Muscle layer of colon (tissue), 2 donors: ENCODE measurements around the gene CDK5.
A peak's percentile ranks its signal among the peaks of the same experiment; 100 is the strongest.

Source experiments
- H3K27ac ChIP-seq: one replicate; pipeline ENCODE4 v1.7.0; 2013; ENCODE audit warnings: low read depth, mild to moderate bottlenecking, low read length, moderate library complexity
- H3K27me3 ChIP-seq, 2 donors: one replicate each; pipeline ENCODE4 v1.7.0; 2013; ENCODE audit warnings: low read length in 2 of 2, mild to moderate bottlenecking in 2 of 2; ENCODE audit not compliant: insufficient read depth in 2 of 2, control insufficient read depth in 1 of 2
- H3K36me3 ChIP-seq: one replicate; pipeline ENCODE4 v1.7.0; 2013; ENCODE audit warnings: mild to moderate bottlenecking, low read length; ENCODE audit not compliant: insufficient read depth
- H3K4me1 ChIP-seq: one replicate; pipeline ENCODE4 v1.7.0; 2013; ENCODE audit warnings: mild to moderate bottlenecking, low read length; ENCODE audit not compliant: insufficient read depth
- H3K4me3 ChIP-seq, 2 donors: one replicate each; pipeline ENCODE4 v1.7.0; 2013; ENCODE audit warnings: low read length in 2 of 2, low read depth in 1 of 2, mild to moderate bottlenecking in 1 of 2, moderate library complexity in 1 of 2
- H3K9ac ChIP-seq: one replicate; pipeline ENCODE4 v1.7.0; 2013; ENCODE audit warnings: low read length
- H3K9me3 ChIP-seq: one replicate; pipeline ENCODE4 v1.7.0; 2013; ENCODE audit warnings: mild to moderate bottlenecking, low read length
- donor health status: abdominal sarcoma.
- donor health status: Adenocarcinoma of cecum.

Gene CDK5

GRCh38 chr7:151085691-151086620 is 28.3 kb upstream of the CDK5 start, which contains the start of gene AGAP3:
Gene AGAP3 (plus strand): TSS chr7:151086475. CDS start chr7:151086742, 267 bp downstream.
- Histone ChIP-seq H3K4me1 (peaks cover 57% of the 10 kb centered on the region), H3K9ac (peak within 1 kb of the TSS; percentile 41), H3K36me3 (no peaks in the 10 kb centered on the region), H3K27me3 (no peaks in the 10 kb centered on the region), H3K27ac (peak within 1 kb of the TSS; percentile 89), H3K9me3 (no peaks in the 10 kb centered on the region), H3K4me3 (peak within 1 kb of the TSS; percentile 89 to 92)

DNA sequence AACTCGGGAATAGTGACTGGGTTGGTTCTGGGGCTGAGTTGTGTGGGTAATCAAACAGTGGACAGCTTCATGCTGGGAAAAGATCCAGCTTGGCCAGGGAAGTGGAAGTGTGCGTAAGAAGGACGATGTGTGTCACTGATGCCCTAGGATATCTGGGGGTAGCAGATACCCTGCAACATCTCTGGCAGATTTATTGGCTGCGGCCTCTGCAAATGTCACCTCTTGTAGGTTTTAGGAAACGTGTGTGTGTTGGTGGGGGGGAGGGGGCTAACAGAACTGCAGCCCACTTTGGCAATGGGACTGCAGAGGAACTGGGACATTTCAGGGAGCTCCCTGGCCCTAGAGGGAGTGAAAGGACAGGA is 27.6 kb upstream of the CDK5 start:
- Histone ChIP-seq H3K4me1 (peaks cover 52% of the 10 kb centered on the region), H3K36me3 (no peaks in the 10 kb centered on the region), H3K9me3 (no peaks in the 10 kb centered on the region), H3K4me3 (peak overlapping the region in 1 of 2 donors; percentile 55), H3K27ac (peak overlapping the region; percentile 75), H3K9ac (peak overlapping the region; percentile 41), H3K27me3 (no peaks in the 10 kb centered on the region)

GRCh38 chr7:151083824-151084160 is 26.1 kb upstream of the CDK5 start:
- H3K27ac ChIP-seq, result peak overlapping the region; percentile 91
- H3K4me3 ChIP-seq, result peak overlapping the region; percentile 65 to 84
- no peaks in the 10 kb centered on the region for H3K36me3 ChIP-seq
- H3K4me1 ChIP-seq, result peaks cover 48% of the 10 kb centered on the region
- no peak overlapping the region for H3K9ac ChIP-seq
- no peaks in the 10 kb centered on the region for H3K9me3 ChIP-seq
- H3K27me3 ChIP-seq, result no peaks in the 10 kb centered on the region

DNA sequence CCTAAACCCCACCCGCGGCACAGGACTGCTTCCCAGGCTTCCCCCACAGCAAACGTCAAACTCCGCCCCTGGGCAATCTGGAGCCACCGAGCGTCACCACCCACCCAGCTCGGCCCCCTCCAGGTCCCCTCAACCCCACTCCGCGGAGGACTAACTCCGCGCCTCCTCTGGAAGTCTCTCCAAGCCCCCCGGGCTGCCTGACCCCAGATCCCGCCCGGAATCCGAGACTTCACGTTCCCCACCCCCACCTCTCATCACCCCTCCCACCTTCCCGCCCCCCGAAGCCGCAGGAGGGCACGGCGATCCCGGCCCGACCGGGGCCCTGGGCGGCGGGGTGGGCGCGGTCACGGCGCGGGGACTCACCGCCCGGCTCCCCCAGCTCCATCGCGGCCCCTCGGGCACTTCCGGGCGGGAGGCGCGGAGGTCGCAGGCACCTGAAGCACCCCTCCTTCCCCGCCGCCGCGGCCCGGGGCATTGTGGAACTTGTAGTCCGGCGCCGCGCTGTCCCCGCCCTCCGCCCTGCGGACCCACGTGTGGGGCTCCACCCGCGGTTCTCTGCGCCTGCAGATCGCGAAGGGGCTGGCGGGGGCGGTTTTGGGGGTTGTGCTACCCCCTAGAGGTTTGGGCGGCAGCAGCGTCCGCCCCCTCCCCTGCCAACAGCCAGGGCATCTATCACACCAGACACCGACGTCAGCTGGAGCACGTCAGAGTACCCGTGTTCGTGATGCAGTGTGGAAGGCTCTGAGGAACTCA is 25.6 kb upstream of the CDK5 start, which contains the start of gene TMUB1:
TSS of gene TMUB1 (minus strand) at position 423 of the 753 bp plus-strand sequence. CDS start 930 bp downstream, outside the sequence.
- Histone ChIP-seq H3K27me3 (no peaks in the 10 kb centered on the region), H3K4me1 (peaks cover 48% of the 10 kb centered on the region), H3K9me3 (no peaks in the 10 kb centered on the region), H3K36me3 (no peaks in the 10 kb centered on the region), H3K9ac (peak within 1 kb of the TSS; percentile 80), H3K4me3 (peak within 1 kb of the TSS; percentile 65 to 84), H3K27ac (peak within 1 kb of the TSS; percentile 91)

DNA sequence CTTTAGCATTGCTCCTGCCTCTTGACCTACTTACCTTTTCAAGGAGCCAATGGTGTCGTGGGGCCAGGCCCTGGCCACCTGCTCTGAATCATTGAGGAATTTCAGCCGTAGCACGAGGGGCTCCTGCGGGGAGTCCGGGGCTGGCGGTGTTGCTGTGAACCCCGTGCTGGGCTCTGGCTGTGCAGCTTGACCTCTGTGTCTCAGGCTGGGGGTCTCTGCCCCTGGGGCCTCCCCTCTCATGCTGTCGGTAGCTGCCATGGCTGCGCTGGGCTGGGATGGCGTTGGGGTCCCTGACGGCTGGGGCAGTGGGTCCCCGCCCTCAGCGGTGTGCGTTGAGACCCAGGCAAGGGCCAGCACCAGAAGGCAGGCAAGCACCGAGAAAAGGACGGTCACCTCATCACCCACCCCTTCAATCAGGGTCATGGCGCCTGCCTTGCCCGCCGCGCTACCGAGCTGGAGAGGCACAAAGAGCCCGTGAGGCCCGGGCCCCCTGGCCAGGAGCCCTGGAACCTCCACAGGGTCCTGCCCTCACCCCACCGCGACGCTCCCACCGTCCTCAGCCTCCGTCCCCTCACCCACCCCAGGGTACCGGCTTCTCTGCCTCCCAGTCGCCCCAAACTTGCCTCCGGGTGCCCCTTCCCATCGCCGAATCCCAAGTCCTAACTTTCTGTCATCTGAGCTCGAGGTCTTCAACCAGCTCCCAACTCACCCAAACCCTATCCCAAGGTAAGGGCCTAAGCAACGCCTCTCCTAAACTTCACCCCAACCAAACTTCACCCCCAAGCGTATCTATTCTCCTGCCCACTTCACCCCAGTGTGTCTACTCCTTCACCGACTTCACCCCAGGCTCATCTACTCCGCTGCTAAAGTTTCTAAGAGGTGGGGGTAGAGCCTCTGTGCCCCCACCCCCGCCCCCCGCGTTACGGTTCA is 24.7 kb upstream of the CDK5 start:
- Histone ChIP-seq H3K9ac (peak overlapping the region; percentile 80), H3K4me1 (peaks cover 50% of the 10 kb centered on the region), H3K27me3 (no peaks in the 10 kb centered on the region), H3K27ac (peak overlapping the region; percentile 91), H3K36me3 (no peaks in the 10 kb centered on the region), H3K9me3 (no peaks in the 10 kb centered on the region), H3K4me3 (peak overlapping the region; percentile 65 to 84)

- no peaks in the 10 kb centered on the region for H3K9me3 ChIP-seq
- H3K4me3 ChIP-seq, result peak overlapping the region; percentile 9 to 65
- peak overlapping the region; percentile 74 for H3K9ac ChIP-seq
- H3K4me1 ChIP-seq, result peaks cover 53% of the 10 kb centered on the region
- H3K27me3 ChIP-seq, result no peaks in the 10 kb centered on the region
- peaks cover under 1% of the 10 kb centered on the region for H3K36me3 ChIP-seq
- peak overlapping the region; percentile 91 for H3K27ac ChIP-seq
Measured at GRCh38 chr7:151081170-151082101, 23.7 kb upstream of the CDK5 start.

- Histone ChIP-seq H3K27me3 (no peaks in the 10 kb centered on the region), H3K27ac (peak within 1 kb of the TSS; percentile 91), H3K9me3 (no peaks in the 10 kb centered on the region), H3K36me3 (peaks cover 9% of the 10 kb centered on the region), H3K4me3 (peak within 1 kb of the TSS; percentile 77 to 85), H3K4me1 (peaks cover 51% of the 10 kb centered on the region), H3K9ac (peak within 1 kb of the TSS; percentile 74)
Measured at GRCh38 chr7:151080522-151081169, 22.9 kb upstream of the CDK5 start, which contains the start of gene FASTK. Gene FASTK (minus strand): TSS chr7:151080809. CDS start chr7:151080766, 43 bp downstream.

DNA sequence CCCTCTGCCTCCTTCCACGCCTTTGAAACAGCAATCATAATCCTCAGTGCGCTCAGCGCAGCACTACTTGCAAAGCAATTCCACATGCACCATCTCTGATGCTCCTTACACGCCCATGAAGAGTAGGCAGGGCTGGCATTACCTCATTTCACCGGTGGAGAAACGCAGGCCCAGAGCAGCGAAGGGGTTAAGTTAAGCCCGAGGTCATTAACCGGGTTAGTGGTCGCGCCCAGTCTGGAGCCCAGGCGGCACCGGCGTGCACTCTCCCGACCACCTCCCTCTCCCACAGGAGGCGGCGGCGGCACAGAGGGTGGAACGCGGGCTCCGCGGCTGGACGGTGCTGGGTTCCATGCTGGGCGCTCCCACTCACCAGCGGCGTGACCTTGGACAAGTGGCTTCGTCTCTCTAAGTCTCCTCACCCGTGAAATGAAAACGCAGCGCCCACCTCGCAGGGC is 22.4 kb upstream of the CDK5 start:
- H3K9ac ChIP-seq, result peak overlapping the region; percentile 58
- no peaks in the 10 kb centered on the region for H3K27me3 ChIP-seq
- H3K9me3 ChIP-seq, result no peaks in the 10 kb centered on the region
- H3K4me1 ChIP-seq, result peaks cover 45% of the 10 kb centered on the region
- H3K27ac ChIP-seq, result peak overlapping the region; percentile 91
- H3K4me3 ChIP-seq, result peak overlapping the region; percentile 77 to 85
- H3K36me3 ChIP-seq, result peaks cover 14% of the 10 kb centered on the region

- Histone ChIP-seq H3K27me3 (no peaks in the 10 kb centered on the region), H3K36me3 (peaks cover 22% of the 10 kb centered on the region), H3K9me3 (no peaks in the 10 kb centered on the region), H3K4me3 (peak overlapping the region; percentile 77 to 85), H3K27ac (peak overlapping the region; percentile 91), H3K9ac (peak overlapping the region; percentile 58), H3K4me1 (peaks cover 44% of the 10 kb centered on the region)
Measured at GRCh38 chr7:151079199-151079910, 21.7 kb upstream of the CDK5 start.
